SKM-1 (cell line): ENCODE results near the gene PLIN3.
"Not testable (repeated sequence)": the region's sequence is repeated elsewhere in the genome, so short reads cannot be mapped to it uniquely, and the experiment has no call there.

Source experiments
- DNase-seq: peaks from one replicate; lab custom pipeline; 2025; ENCODE audit not compliant: unreplicated experiment; lab: John Stamatoyannopoulos, UW

Gene PLIN3

GRCh38 chr19:4891066-4891465 is 23.6 kb upstream of the PLIN3 start:
- no peak for DNase-seq

GRCh38 chr19:4889034-4889815 is 21.8 kb upstream of the PLIN3 start:
- no peak for DNase-seq

- DNase-seq: not testable (repeated sequence)
Measured at GRCh38 chr19:4887803-4888202, 20.3 kb upstream of the PLIN3 start.

GRCh38 chr19:4884993-4885392 is 17.5 kb upstream of the PLIN3 start:
- not testable (repeated sequence) for DNase-seq

GRCh38 chr19:4882874-4883273 is 15.4 kb upstream of the PLIN3 start:
- DNase-seq: not testable (repeated sequence)

- DNase-seq: no peak
Measured at GRCh38 chr19:4879041-4879440, 11.6 kb upstream of the PLIN3 start.

GRCh38 chr19:4878491-4878968 is 11.1 kb upstream of the PLIN3 start:
- no peak for DNase-seq

GRCh38 chr19:4877753-4878490 is 10.5 kb upstream of the PLIN3 start:
- no peak for DNase-seq

- no peak for DNase-seq
Measured at GRCh38 chr19:4873930-4874329, 6.5 kb upstream of the PLIN3 start.

GRCh38 chr19:4871711-4872110 is 4.2 kb upstream of the PLIN3 start:
- no peak for DNase-seq

- peak; percentile 98 for DNase-seq
Measured at GRCh38 chr19:4870025-4870700, 2.7 kb upstream of the PLIN3 start.

GRCh38 chr19:4868286-4868834 is 893 bp upstream of the PLIN3 start:
- DNase-seq: no peak

GRCh38 chr19:4866595-4867424 is 657 bp downstream of the PLIN3 start:
- DNase-seq: no peak

- DNase-seq: no peak
Measured at GRCh38 chr19:4861147-4861546, 6.3 kb downstream of the PLIN3 start.

GRCh38 chr19:4859697-4860096 is 7.8 kb downstream of the PLIN3 start:
- no peak for DNase-seq

GRCh38 chr19:4856468-4856867 is 11.0 kb downstream of the PLIN3 start:
- DNase-seq: not testable (repeated sequence)

- not testable (repeated sequence) for DNase-seq
Measured at GRCh38 chr19:4853506-4853905, 14.0 kb downstream of the PLIN3 start.

GRCh38 chr19:4852484-4852883 is 15.0 kb downstream of the PLIN3 start:
- no peak for DNase-seq

GRCh38 chr19:4851551-4852290 is 15.7 kb downstream of the PLIN3 start:
- peak; percentile 35 for DNase-seq

- no peak for DNase-seq
Measured at GRCh38 chr19:4849019-4849418, 18.4 kb downstream of the PLIN3 start.
